HG03039 (cell line): ENCODE results near the gene HEXD.

Source experiments
- ATAC-seq: cut with Tn5 transposase; IDR thresholded peaks from one replicate; pipeline ENCODE4 v1.9.1; 2021; ENCODE audit warnings: mild to moderate bottlenecking, moderate library complexity; ENCODE audit not compliant: unreplicated experiment

The HEXD gene

DNA sequence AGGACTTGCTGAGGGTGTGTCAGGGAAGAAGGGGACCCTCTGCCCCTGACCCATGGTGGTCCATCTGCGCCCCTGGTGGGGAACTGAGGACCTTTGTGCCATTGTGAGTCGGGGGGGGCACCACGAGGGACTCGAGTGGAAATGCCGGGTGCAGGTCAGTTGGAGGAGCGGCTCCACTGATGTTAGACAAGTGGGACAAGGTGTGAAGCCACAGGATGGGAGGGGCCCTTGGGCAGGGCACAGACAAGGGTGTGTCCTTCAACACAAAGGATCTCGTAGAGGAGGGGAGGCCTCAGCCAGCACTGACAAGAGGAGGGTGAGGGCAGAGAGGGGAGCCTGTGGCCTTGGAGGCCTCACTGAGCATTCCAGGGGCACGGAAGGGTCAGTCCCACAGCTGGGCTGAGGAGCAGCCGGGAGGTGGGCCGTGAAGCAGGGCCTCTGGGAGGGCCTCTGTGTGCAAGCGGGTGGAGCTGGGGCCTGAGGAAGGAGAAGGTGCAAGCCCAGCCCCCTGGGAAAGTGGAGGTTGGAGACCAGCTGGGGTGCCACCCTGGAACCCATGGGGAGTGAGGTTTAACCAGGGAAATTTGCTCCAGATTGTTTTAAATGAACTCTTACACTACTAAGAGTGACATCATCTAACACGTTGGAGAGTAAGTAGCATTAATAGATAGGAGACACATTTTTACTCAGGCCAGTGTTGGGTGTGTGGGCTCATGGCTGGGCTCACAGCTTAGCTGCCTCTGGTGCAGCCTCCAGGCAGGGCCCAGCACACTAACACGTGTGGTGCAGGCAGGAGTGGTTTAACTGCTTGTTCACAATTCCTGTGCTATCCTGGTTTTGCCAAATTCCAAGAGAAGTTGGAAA, 68.3 kb downstream of the HEXD start:
- ATAC-seq: no peak

DNA sequence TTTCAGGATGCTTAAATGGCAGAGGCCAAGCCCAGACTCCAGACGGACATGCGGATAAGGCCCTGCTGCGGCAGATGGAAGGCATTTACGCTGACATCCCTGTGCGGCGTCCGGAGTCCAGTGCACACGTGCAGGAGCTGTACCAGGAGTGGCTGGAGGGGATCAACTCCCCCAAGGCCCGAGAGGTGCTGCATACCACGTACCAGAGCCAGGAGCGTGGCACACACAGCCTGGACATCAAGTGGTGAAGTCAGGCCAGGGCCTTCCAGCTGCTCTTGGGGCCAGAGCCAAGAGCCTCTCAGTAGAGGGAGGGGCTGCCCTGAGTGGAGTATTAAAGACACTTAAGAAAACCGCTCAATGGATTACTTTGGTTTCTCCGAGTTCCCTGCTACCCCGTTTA, 69.8 kb downstream of the HEXD start:
- ATAC-seq: no peak

DNA sequence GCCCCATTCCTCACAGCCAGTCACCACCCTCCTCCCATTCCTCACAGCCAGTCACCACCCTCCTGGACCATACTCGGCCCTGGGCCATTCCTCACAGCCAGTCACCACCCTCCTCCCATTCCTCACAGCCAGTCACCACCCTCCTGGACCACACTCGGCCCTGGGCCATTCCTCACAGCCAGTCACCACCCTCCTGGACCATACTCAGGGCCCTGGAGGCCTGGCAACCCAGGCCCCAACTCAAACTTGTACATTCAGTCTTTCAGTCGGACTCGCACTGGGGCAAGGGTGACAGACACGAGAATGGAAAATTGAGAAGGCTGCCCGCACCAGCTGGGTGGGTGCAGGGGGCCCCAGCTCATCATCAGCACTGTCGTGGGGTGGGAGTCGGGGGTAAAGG, 71.0 kb downstream of the HEXD start:
- ATAC-seq: no peak

DNA sequence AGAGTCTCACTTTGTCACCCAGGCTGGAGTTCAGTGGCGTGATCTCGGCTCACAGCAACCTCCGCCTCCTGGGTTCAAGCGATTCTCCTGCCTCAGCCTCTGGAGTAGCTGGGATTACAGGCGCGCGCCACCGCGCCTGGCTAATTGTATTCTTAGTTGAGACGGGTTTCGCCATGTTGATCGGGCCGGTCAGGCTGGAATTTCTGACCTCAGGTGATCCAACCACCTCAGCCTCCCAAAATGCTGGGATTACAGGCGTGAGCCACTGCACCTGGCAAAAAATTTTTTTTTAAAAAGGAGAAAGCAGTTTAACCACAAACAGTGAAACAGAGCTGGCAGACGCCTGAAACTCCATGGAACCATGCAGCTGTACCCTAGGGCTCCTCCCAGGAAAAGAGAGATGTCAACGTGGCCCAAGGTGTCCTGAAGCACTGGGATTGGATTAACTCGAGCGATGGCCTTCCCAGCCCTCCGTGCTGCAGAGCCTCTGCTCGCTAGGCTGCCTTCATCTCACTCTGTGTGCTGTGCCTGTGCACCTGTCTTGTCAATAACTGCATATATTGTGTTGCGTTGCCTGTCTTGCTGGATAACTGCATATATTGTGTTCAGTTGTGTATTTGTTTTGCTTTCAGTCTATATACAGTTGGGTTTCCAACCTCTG, 71.8 kb downstream of the HEXD start:
- no peak for ATAC-seq

DNA sequence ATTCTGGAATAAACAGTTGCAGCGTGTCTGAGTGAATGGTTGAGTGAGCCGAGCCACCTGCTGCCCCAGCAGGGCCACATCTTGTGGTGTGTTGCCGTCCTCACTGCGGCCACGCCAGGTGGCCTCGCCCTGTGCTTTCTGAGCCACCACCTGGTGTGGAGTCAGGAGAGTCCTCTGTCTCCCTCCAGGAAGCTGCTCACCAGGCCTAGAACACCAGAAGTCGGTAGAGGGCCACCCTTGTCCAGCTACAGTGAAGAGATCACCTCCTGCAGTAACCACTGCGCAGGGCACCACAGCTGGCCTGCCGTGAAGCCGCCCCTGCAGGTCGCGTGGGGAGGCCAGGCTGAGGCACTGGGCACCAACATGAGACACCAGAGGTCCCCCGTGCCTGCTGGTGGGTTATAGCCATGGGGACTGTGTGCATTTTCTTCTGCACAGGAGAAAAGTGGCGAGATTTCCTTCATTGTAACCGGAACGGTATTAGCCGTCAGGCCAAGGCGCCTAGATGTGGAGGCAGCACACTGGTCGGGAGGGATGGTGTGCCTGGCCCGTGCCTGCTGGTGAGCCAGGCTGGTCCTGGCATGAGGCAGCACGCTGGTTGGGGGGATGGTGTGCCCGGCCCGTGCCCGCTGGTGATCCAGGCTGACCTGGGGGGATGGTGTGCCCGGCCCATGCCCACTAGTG, 72.5 kb downstream of the HEXD start:
- ATAC-seq: no peak

DNA sequence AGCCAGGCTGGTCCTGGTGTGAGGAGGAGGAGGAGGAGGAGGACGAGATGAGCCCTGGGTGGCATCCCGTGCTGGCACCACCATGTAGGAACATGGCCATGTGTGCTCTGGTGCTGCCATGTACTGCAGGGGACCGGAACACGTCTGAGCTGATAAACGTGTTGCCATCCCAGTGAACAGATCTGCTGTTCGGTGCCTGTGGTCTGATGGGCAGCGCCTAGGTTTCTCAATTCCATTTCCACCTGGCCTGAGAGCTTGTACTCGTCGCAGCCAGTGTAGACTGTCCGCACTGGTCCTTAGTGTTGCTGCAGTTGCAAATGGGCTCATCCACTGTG, 73.0 kb downstream of the HEXD start:
- ATAC-seq: no peak

DNA sequence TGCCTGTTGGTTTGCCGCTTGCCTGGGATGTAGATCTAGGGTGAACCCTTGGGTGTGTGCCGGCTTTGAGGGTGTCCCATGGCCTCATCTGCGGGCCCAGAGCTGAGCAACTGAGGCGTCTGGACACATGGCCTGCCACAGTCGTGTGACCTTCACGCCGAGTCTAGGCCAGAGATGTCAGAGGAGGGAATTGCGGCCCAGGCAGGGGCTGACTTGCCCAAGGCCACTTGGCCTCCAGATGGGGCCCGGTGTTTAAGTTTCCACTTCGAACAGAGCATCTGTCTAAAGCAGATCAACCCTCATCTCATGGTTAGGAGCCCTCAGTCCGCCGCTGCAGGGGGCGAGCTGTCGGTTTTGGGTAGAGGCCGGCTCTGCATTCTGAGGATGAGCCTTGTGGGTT, 73.4 kb downstream of the HEXD start:
- ATAC-seq: no peak
